OCI-M2 (cell line): Measurements from ENCODE around the gene UBE2QL1.

Source experiments
- DNase-seq: peaks from one replicate; lab custom pipeline; 2025; ENCODE audit not compliant: unreplicated experiment; lab: John Stamatoyannopoulos, UW

The UBE2QL1 gene

DNA sequence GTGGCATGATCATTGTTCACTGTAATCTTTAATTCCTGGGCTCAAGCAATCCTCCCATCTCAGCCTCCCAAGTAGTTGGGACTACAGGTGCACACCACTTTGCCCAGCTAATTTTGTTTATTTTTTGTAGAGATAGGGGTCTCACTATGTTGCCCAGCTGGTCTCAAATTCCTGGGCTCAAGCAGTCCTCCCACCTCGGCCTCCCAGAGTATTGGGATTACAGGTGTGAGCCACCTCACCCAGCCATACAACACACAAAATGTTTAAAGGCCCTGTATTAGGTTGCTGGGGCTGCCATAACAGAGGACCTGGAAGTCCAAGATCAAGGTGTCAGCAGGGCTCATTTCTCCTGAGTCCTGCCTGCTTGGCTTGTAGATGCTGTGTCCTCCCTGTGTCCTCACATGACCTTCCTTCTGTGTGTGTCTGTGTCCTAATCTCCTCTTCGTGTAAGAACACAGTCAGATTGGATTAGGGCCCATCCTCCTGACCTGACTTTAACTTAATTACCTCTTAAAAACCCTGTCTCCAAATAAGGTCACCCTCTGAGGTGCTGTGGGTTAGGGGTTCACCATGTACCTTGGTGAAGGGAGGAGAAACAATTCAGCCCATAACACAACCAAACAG is 5.4 kb downstream of the UBE2QL1 start:
- DNase-seq = no peak

- DNase-seq = no peak
Observed at GRCh38 chr5:6454628-6455053, 6.0 kb downstream of the UBE2QL1 start.

DNA sequence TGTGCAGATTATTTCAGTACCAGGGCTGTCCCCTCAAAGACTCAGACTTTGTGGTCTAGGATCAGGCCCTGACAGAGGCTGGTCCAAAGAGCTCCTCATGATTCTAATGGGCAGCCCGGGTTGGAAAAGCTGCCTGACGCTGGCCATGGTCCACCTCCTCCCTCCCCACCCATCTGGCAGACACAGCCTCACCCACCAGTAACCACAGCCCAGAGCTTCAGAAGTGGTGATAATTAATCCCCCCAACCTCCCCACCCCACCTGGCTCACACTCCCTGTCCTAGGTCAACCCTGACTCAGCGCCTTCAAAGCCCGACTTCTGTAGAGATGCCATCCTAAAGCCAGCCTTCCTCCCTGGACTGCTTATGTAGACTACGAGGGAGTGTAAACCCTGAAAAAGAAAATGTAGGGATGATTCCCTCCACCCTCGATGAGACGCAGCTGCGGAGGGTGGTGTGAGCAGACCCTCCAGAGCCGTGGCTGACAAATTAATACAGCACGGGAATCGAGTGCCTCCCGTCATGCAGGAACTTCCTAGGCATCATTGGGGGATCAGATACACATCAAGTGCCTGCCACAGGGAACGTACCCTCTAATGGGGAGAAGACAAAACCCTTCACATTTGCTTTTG is 7.0 kb downstream of the UBE2QL1 start:
- no peak for DNase-seq

GRCh38 chr5:6456766-6457370 is 8.2 kb downstream of the UBE2QL1 start:
- no peak for DNase-seq

DNA sequence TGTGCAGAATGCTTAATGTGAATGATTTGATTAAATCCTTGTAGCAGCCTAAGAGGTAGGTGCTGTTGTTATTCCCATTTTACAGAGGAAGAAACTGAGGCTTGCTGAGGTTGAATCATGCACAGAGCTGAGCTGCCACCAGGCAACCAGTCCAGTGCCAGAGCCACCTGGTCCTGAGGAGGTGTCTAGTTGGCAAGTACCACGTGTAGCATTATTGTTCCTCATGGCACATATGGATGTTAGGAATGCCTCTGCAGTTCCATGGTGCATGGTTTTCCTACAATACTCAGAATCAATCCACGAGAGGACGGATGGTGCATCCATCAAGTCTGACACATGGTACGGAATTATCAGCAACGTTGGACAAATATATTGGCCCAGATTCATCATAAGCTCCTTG is 8.9 kb downstream of the UBE2QL1 start:
- no peak for DNase-seq

DNA sequence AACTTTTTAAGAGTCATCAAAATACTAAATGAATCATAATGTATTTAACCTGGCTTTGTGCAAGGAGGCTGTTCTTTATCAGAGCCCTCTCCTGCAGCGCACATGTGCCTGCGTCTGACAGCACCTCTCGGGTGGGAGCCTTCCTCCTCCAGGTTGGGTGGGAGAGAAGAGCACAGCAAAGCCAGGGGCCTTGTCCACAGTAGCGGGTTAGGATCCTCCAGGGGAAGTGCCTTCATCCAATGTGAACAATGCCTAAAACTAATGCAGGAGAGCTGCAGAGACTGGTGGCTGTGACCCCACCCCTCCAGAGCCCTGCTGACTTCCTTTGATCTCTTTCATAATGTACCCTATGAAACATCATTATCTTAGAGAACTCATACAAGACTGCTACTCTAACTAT is 10.2 kb downstream of the UBE2QL1 start:
- DNase-seq = no peak

DNA sequence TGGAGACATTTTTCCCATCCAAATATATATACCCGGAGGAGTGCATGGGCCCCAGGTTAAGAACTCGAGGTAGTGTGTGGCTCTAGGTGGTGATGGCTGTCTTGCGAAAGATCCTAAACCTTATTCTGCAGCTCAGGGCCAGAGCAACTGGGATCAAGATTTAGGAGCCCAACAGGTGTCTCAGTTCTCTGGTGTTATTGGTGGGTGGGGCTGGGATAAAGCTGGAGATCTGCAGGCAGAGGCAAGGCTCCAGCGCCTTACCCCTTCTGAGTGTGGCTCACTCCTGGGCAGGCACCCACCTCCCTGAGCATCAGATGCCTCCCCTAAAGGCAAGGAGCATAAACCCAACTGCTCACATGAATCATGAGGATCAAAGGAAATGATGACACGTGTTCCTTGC is 11.2 kb downstream of the UBE2QL1 start:
- DNase-seq = no peak

DNA sequence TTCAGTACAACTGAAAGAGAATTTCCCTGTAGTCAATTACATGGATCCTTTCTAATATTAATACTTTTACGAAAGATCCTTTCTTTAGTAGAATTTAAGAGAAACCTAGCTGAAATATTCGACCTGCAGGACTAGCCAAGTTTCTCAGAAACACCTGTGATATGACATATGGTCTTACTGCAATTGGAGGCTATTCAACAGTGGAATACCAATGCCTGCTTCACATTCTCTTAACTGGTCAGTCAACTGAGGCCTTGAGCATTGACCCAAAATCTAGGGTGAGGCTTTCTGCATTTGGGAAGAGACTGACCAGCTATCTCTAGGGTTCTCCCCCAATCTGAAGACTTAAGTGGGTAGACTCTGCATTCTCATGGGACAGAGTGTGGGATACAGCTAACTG is 12.3 kb downstream of the UBE2QL1 start:
- DNase-seq = no peak

DNA sequence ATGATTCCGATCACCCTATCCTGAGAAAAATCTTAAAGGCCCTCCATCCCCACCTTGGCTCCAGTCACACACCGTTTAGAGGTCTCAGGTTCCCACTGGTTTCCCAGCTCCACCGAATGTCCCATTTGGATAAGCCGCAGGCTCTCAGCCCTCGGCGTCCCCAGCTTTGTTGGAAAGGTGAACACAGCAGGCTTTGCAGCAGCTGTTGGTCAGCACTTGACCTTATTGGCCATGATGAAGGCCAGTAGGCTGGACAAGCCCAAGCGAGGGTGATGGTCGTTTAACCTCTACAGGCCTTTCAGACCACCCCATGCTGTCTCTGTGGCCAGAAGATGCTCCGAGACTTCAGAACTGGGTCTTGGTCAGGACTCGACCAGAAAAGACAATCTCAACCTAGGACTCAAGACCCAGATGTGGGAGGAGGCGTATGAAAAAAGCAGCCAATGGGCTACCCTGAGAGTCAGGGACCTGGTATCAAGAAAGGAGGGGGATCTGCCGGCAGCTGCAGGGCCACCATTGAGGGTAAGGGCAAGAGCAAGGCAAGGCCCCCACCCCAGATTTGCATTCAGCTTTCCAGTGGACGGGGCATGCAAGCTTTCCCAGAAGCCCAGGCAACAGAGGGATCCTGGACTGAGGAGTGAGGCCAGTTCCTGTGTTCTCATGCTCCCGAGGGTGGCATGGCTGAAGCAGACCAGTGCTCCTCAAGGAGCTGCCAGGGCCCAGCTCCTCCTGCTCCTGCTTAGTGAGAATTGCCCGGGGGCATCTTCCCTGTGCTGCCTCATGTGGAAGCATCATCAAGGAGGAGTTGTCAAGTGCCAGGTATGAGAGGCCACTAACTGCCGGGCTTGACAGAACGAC is 13.4 kb downstream of the UBE2QL1 start:
- no peak for DNase-seq

DNA sequence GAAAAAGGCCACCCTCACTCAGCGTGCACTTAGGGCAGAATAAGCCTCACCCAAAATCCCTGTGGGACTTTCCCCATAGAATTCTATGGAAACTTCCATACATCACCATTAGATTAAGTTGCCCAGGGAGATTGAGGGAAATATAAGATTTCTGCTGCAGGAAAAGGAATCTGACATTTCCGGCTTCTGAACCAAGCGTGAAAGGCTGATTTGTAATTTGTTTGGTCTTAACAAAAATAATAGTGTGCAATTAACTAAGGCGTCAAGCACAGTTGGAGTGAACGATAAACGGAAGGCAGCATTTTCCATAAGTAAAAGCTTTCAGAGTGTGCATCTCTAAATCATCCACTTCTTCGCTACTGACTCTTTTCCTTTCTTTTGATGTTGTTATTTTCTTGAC is 14.0 kb downstream of the UBE2QL1 start:
- DNase-seq = no peak

- DNase-seq = no peak
Observed at GRCh38 chr5:6464441-6464840, 15.8 kb downstream of the UBE2QL1 start.

DNA sequence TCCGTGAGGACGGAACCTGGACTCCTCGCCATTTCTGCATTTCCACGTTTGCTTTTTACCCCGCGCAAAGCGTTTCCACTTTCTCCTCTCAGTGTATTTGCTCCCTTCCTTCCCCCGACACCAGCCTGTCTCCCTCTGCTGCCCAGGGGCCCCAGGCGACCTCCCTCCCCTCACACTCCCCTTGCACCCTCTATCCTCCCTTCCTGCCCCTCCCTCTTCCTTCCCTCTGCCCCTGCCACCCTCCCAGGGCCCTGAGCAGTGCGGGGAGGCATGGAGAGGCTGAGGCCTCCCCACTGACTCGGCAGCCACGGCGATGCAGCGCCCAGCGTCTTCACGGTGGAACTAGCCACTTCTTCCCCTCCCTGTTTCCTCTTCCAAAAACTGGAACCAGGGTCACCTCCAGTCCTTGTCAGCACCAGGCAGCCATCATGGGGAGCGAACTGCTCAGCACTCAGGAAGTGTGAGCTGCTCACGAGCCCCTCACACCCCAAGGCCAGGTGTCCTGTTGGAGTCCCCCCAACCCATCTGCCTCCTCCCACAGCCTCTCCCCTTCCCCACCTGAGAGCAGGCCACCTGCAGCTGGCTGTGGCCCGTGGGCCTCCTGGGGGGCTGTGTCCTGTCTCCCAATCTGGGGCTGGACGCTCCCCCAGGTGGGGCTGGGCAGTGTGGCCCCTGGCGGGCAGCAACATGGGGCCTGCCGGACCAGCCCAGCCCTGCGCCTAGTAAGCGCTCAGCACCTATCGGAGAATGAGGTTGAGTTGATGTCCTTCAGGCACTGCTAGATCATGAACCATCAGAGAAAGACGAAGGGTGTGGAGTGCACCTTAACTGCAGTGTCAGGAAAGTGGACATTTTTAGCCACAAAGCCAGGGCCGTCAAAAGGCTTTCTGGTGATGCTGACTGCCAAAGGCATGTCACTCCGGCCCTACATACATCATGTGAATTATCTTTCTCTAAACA is 17.5 kb downstream of the UBE2QL1 start:
- no peak for DNase-seq

- no peak for DNase-seq
Observed at GRCh38 chr5:6466975-6467567, 18.4 kb downstream of the UBE2QL1 start.

DNA sequence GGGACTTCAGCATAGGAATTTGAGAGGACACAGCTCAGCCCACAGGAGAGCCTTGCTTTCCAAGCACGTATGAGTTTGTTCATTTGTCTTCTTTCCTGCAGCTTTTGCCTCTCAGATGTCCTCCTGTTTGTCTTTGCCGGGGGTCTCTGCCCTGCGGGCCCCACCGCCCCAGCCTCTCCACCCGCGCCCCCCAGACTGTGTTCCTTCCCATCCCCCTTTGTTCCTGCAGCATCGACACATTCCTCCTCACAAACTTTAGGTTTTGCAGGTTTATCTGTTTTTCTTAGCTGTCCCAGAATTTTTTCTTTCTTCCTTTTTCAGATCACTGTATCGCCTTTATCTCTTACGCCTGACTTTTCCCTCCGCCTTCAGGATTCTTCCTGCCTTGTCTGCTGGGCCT is 18.9 kb downstream of the UBE2QL1 start:
- DNase-seq = no peak

DNA sequence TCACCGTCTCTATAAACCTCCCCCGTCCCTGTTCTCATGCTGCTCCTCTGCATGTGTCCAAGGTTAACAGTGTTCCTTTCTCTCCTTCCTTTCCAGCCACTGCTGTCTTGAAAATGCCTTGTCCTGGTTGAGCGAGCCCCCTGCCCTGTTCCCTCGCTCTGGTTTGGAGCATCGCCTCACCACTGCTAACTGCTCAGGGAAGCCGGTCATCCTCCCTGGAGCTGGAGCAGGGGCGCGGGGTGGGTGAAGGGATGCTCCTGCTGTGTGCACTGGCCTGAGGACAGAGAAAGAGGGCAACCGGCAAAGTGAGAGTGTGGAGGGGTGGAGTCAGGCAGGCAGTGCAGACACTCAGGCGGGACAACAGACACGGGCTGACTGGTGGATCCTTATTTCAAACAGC is 19.4 kb downstream of the UBE2QL1 start:
- DNase-seq = no peak

DNA sequence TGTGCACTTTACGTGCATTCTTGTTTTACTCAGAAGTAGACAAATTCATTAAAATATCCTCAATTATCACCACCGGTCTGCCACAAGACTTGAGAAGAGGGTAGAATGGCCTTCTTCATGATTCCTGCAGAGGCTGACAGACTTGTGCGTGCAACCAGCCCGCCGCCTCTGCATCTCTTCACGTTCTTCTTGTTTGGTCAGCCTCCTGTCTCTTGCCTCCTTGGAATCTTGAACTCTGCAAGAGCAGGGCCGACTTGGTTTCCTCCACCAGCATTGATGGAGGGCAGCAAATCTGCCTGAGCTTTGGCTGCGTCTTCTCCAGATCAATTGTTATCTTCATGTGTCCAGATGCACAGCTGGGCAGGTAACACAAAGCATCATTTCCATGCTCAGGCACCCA is 20.2 kb downstream of the UBE2QL1 start:
- no peak for DNase-seq

DNA sequence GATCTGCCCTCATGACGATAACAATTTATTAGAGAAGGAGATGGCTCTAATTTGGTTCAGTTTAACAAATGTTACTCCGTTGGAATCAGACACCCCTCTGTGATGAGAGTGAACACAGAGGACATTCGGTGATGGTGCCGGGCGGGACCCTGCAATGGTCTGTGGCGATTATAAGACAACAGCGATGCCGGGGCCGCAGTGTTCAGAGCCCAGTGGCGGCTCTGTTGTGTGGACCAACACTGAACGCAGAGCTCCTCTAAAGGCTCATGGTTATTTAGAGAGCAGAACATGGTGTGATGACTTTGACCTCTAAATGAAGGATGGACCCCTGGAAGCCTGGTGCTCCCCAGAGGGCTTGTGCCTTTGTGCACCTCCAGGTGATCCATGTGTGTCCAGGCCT is 21.2 kb downstream of the UBE2QL1 start:
- DNase-seq = no peak

DNA sequence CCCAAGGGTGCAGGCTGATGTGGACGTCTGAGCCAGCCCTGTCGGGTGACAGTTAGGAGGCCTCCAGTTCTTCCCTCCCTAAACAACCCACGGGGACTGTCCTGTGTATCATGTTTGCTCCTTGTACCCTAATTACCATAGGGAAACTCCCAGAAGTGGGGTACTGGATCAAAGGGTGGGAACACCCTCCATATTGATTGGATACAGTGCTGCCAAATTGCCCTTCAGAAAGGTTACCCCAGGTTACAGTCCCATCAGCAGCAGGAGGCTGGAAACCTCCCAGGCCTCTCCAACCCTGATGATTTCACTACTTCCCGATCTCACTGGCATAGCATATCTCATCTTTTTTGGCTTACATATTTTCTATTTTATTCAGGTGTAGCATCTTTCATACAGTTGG is 22.0 kb downstream of the UBE2QL1 start:
- DNase-seq = no peak

GRCh38 chr5:6471252-6471651 is 22.6 kb downstream of the UBE2QL1 start:
- DNase-seq = no peak

GRCh38 chr5:6472792-6473191 is 24.1 kb downstream of the UBE2QL1 start:
- DNase-seq = no peak
